Measurements from ENCODE around the gene DACH1.

DNA sequence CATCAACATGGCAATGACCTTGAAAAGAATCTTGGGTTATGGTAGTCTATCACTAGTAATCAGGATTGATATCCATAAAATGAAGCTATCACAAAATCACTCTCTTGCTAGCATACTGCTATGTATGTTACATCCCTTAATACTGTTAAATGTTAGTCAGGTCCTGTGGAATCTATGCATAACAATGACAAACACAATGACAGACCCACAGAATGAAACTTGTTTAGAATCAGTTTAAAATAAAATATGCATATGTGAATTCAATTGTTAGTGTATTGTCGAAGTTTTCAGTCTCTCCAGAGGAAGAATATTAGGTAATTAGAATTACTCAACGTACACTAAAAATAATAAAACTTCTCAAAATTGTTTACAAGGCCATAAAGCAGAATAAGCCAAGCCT, 137.6 kb downstream of the DACH1 start:
- TF ChIP-seq, protein P1, sequence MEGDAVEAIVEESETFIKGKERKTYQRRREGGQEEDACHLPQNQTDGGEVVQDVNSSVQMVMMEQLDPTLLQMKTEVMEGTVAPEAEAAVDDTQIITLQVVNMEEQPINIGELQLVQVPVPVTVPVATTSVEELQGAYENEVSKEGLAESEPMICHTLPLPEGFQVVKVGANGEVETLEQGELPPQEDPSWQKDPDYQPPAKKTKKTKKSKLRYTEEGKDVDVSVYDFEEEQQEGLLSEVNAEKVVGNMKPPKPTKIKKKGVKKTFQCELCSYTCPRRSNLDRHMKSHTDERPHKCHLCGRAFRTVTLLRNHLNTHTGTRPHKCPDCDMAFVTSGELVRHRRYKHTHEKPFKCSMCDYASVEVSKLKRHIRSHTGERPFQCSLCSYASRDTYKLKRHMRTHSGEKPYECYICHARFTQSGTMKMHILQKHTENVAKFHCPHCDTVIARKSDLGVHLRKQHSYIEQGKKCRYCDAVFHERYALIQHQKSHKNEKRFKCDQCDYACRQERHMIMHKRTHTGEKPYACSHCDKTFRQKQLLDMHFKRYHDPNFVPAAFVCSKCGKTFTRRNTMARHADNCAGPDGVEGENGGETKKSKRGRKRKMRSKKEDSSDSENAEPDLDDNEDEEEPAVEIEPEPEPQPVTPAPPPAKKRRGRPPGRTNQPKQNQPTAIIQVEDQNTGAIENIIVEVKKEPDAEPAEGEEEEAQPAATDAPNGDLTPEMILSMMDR (IDR thresholded peaks at IDR 0.05), result no peak
- TF ChIP-seq POLR2AphosphoS5 (IDR thresholded peaks at IDR 0.05), result no peak

Measured in suprapubic skin (tissue), 3 donors.